ENCODE measurements around the gene BTBD19.

The BTBD19 gene

DNA sequence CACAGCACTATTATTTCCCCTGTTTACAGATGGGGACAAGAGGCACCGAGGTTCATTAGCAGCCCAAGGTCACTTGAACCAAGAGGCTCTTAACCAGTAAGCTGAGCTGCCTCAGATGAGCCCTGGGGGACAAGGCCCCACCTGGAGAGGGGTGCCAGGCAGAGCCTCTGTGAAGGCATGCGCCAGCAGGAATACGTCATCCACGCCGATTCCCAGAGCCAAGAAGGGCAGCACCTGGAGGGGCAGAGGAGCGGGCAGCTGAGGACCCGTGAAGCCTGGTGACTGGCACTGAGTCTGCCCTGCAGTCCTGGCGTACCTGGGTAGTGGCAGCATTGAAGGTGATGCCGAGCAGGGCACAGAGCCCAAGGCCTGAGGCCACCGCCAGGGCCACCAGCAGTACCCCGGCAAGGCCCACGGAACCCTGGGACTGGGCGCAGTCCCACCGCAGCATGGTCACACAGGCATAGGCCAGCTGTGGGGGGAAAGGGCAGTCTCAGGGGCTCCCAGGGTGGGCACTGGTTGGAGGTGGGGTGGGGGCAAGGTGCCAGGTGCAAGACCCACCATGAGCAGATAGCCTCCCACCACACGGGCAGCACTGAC is 20.6 kb downstream of the BTBD19 start:
- no peak overlapping the region for H3K14ac ChIP-seq (ENCODE audit: low read length in 2 of 2)
- no peak overlapping the region for H3K4me2 ChIP-seq (ENCODE audit: low read length, poor library complexity, severe bottlenecking)
- no peaks in the 10 kb centered on the region for H3K79me1 ChIP-seq (replicated peaks; ENCODE audit: low read length, poor library complexity, severe bottlenecking)
- H3K9me3 ChIP-seq (ENCODE audit: control insufficient read depth, low read length): no peaks in the 10 kb centered on the region
- H2BK120ac ChIP-seq (ENCODE audit: low read depth, low read length): no peak overlapping the region
- no peaks in the 10 kb centered on the region for H3K36me3 ChIP-seq (ENCODE audit: control insufficient read depth in 1 of 2, insufficient read depth in 2 of 2, low read depth in 1 of 2, low read length in 2 of 2)
- H2BK5ac ChIP-seq (ENCODE audit: low read depth, low read length, poor library complexity, severe bottlenecking): no peak overlapping the region
- DNase-seq: no peak
- no peak overlapping the region for H3K23ac ChIP-seq (ENCODE audit: low read length in 2 of 2)
- H2BK12ac ChIP-seq (ENCODE audit: low read length in 2 of 2): no peak overlapping the region
- H2BK15ac ChIP-seq (ENCODE audit: low read depth, poor library complexity, severe bottlenecking): no peak overlapping the region
- no peak overlapping the region for H3K4ac ChIP-seq (ENCODE audit: low read depth in 1 of 2, low read length in 2 of 2)
- no peak overlapping the region for H4K8ac ChIP-seq (ENCODE audit: low read length)
- H3K27me3 ChIP-seq (ENCODE audit: control insufficient read depth in 1 of 2, insufficient read depth in 1 of 2, low read length in 2 of 2): no peaks in the 10 kb centered on the region
- no peak overlapping the region for H2AK5ac ChIP-seq (ENCODE audit: low read length, severe bottlenecking)
- H4K91ac ChIP-seq (ENCODE audit: low read length): no peak overlapping the region
- H2AFZ ChIP-seq (ENCODE audit: low read depth, low read length): no peak overlapping the region
- no peak overlapping the region for H3K27ac ChIP-seq (ENCODE audit: low read length, poor library complexity, severe bottlenecking)
- H3K4me3 ChIP-seq (ENCODE audit: insufficient read depth in 1 of 2, low read depth in 1 of 2, low read length in 2 of 2): no peak overlapping the region
- H3K9ac ChIP-seq (ENCODE audit: low read length): no peak overlapping the region
- 94% methylated on average over 15 of the region's 15 CpGs for WGBS
- H3K18ac ChIP-seq (ENCODE audit: low read depth in 1 of 2, low read length in 2 of 2): no peak overlapping the region
- H3K4me1 ChIP-seq (ENCODE audit: control insufficient read depth, insufficient read depth, low read depth, low read length): peaks cover 6% of the 10 kb centered on the region

DNA sequence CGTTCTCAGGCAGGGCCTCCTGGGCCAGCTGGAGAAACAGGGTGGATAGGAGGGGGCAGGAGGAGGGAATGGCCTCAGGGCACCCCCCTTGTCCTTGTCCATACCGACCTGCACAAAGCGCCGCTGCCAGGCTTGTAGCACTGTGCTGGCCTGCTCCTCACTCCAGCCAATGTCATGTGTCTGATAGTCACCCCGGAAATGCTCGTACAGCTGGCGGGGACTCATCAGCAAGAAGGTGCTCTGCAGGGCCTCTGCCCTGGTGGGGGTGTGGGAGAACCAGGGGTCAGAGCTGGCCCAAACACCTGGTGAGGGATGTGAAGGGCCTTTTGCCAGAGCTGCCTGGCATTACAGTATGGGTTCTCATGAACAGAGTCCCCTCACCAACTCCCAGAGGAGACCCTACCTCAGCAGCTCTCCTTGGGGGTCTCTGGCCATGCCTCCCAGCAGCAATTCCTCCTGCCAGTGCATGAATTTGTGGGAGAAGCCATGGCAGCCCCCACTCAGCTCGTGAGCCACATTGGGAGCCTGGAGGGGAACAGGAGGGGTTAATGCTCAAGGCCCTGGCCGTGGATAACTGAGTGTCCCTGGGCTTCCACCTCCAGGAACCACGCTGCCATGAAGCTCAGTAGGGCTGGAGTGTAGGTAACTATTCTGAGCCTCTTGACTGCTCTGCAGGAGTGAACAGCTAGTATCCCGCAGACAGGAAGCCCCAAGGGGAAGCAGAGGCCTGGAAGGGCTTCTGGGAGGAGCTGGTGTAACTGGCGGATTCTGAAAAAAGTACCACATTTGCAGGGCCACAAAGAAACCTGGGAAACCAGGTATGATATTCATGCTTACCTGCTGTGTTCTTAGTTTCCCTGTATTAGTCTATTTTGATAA is 21.4 kb downstream of the BTBD19 start:
- Histone ChIP-seq H3K9me3 (ENCODE audit: control insufficient read depth, low read length) (no peaks in the 10 kb centered on the region), H4K8ac (ENCODE audit: low read length) (no peak overlapping the region), H2BK120ac (ENCODE audit: low read depth, low read length) (no peak overlapping the region), H2AK5ac (ENCODE audit: low read length, severe bottlenecking) (no peak overlapping the region), H3K27me3 (ENCODE audit: control insufficient read depth in 1 of 2, insufficient read depth in 1 of 2, low read length in 2 of 2) (no peaks in the 10 kb centered on the region), H3K27ac (ENCODE audit: low read length, poor library complexity, severe bottlenecking) (no peak overlapping the region), H2BK5ac (ENCODE audit: low read depth, low read length, poor library complexity, severe bottlenecking) (no peak overlapping the region), H3K36me3 (ENCODE audit: control insufficient read depth in 1 of 2, insufficient read depth in 2 of 2, low read depth in 1 of 2, low read length in 2 of 2) (no peaks in the 10 kb centered on the region), H3K4me3 (ENCODE audit: insufficient read depth in 1 of 2, low read depth in 1 of 2, low read length in 2 of 2) (no peak overlapping the region), H3K79me1 (replicated peaks; ENCODE audit: low read length, poor library complexity, severe bottlenecking) (no peaks in the 10 kb centered on the region), H3K14ac (ENCODE audit: low read length in 2 of 2) (no peak overlapping the region), H4K91ac (ENCODE audit: low read length) (no peak overlapping the region), H2BK15ac (ENCODE audit: low read depth, poor library complexity, severe bottlenecking) (no peak overlapping the region), H2AFZ (ENCODE audit: low read depth, low read length) (no peak overlapping the region), H2BK12ac (ENCODE audit: low read length in 2 of 2) (no peak overlapping the region), H3K9ac (ENCODE audit: low read length) (no peak overlapping the region), H3K4ac (ENCODE audit: low read depth in 1 of 2, low read length in 2 of 2) (no peak overlapping the region), H3K18ac (ENCODE audit: low read depth in 1 of 2, low read length in 2 of 2) (no peak overlapping the region), H3K23ac (ENCODE audit: low read length in 2 of 2) (no peak overlapping the region), H3K4me1 (ENCODE audit: control insufficient read depth, insufficient read depth, low read depth, low read length) (peaks cover 6% of the 10 kb centered on the region), H3K4me2 (ENCODE audit: low read length, poor library complexity, severe bottlenecking) (no peak overlapping the region)
- WGBS: 93% methylated on average over 12 of the region's 12 CpGs
- DNase-seq: no peak

- Histone ChIP-seq H3K79me1 (replicated peaks; ENCODE audit: low read length, poor library complexity, severe bottlenecking) (no peaks in the 10 kb centered on the region), H3K4ac (ENCODE audit: low read depth in 1 of 2, low read length in 2 of 2) (no peak overlapping the region), H3K27me3 (ENCODE audit: control insufficient read depth in 1 of 2, insufficient read depth in 1 of 2, low read length in 2 of 2) (no peaks in the 10 kb centered on the region), H2AFZ (ENCODE audit: low read depth, low read length) (no peak overlapping the region), H3K36me3 (ENCODE audit: control insufficient read depth in 1 of 2, insufficient read depth in 2 of 2, low read depth in 1 of 2, low read length in 2 of 2) (no peaks in the 10 kb centered on the region), H3K18ac (ENCODE audit: low read depth in 1 of 2, low read length in 2 of 2) (no peak overlapping the region), H2BK5ac (ENCODE audit: low read depth, low read length, poor library complexity, severe bottlenecking) (no peak overlapping the region), H2BK12ac (ENCODE audit: low read length in 2 of 2) (no peak overlapping the region), H2BK15ac (ENCODE audit: low read depth, poor library complexity, severe bottlenecking) (no peak overlapping the region), H3K4me3 (ENCODE audit: insufficient read depth in 1 of 2, low read depth in 1 of 2, low read length in 2 of 2) (no peak overlapping the region), H3K14ac (ENCODE audit: low read length in 2 of 2) (no peak overlapping the region), H2AK5ac (ENCODE audit: low read length, severe bottlenecking) (no peak overlapping the region), H3K9me3 (ENCODE audit: control insufficient read depth, low read length) (no peaks in the 10 kb centered on the region), H3K4me1 (ENCODE audit: control insufficient read depth, insufficient read depth, low read depth, low read length) (peaks cover 6% of the 10 kb centered on the region), H4K91ac (ENCODE audit: low read length) (no peak overlapping the region), H3K23ac (ENCODE audit: low read length in 2 of 2) (no peak overlapping the region), H3K27ac (ENCODE audit: low read length, poor library complexity, severe bottlenecking) (no peak overlapping the region), H3K4me2 (ENCODE audit: low read length, poor library complexity, severe bottlenecking) (no peak overlapping the region), H4K8ac (ENCODE audit: low read length) (no peak overlapping the region), H2BK120ac (ENCODE audit: low read depth, low read length) (no peak overlapping the region), H3K9ac (ENCODE audit: low read length) (no peak overlapping the region)
- 82% methylated on average over 10 of the region's 10 CpGs for WGBS
- no peak for DNase-seq
These were observed 22.6 kb downstream of the BTBD19 start for GRCh38 chr1:44830900-44831304.

DNA sequence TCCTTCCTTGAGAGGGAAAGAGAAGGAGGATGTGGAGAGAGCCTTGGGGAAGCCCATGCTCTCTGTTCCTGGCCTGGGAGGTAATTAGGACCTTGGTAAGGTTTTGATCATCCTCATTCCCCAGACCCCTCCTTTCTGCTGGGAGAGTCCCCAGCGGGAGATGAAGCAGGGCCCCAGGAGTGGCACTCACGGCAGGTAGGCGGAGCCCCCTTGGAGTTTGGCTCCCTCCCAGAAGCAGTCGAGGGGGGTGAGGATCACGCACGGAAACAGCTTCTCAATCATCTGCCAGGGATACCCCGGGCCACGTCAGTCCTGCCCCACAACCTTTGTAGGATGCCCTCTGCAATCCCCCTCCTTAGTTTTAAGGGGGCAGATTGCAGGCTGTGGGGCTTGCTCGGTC is 23.2 kb downstream of the BTBD19 start:
- H3K14ac ChIP-seq (ENCODE audit: low read length in 2 of 2): no peak overlapping the region
- no peak for DNase-seq
- no peak overlapping the region for H2BK12ac ChIP-seq (ENCODE audit: low read length in 2 of 2)
- no peaks in the 10 kb centered on the region for H3K27me3 ChIP-seq (ENCODE audit: control insufficient read depth in 1 of 2, insufficient read depth in 1 of 2, low read length in 2 of 2)
- H3K4me3 ChIP-seq (ENCODE audit: insufficient read depth in 1 of 2, low read depth in 1 of 2, low read length in 2 of 2): no peak overlapping the region
- no peak overlapping the region for H2AFZ ChIP-seq (ENCODE audit: low read depth, low read length)
- no peaks in the 10 kb centered on the region for H3K9me3 ChIP-seq (ENCODE audit: control insufficient read depth, low read length)
- no peaks in the 10 kb centered on the region for H3K36me3 ChIP-seq (ENCODE audit: control insufficient read depth in 1 of 2, insufficient read depth in 2 of 2, low read depth in 1 of 2, low read length in 2 of 2)
- H3K23ac ChIP-seq (ENCODE audit: low read length in 2 of 2): no peak overlapping the region
- H2BK5ac ChIP-seq (ENCODE audit: low read depth, low read length, poor library complexity, severe bottlenecking): no peak overlapping the region
- H3K79me1 ChIP-seq (replicated peaks; ENCODE audit: low read length, poor library complexity, severe bottlenecking): no peaks in the 10 kb centered on the region
- peaks cover 4% of the 10 kb centered on the region for H3K4me1 ChIP-seq (ENCODE audit: control insufficient read depth, insufficient read depth, low read depth, low read length)
- no peak overlapping the region for H4K8ac ChIP-seq (ENCODE audit: low read length)
- H3K18ac ChIP-seq (ENCODE audit: low read depth in 1 of 2, low read length in 2 of 2): no peak overlapping the region
- no peak overlapping the region for H4K91ac ChIP-seq (ENCODE audit: low read length)
- 83% methylated on average over 9 of the region's 9 CpGs for WGBS
- no peak overlapping the region for H3K4me2 ChIP-seq (ENCODE audit: low read length, poor library complexity, severe bottlenecking)
- H2BK15ac ChIP-seq (ENCODE audit: low read depth, poor library complexity, severe bottlenecking): no peak overlapping the region
- no peak overlapping the region for H3K9ac ChIP-seq (ENCODE audit: low read length)
- H2BK120ac ChIP-seq (ENCODE audit: low read depth, low read length): no peak overlapping the region
- no peak overlapping the region for H3K4ac ChIP-seq (ENCODE audit: low read depth in 1 of 2, low read length in 2 of 2)
- no peak overlapping the region for H2AK5ac ChIP-seq (ENCODE audit: low read length, severe bottlenecking)
- H3K27ac ChIP-seq (ENCODE audit: low read length, poor library complexity, severe bottlenecking): no peak overlapping the region

All from mesenchymal stem cell (in vitro differentiated cells and primary cell).